HEK293 (cell line): ENCODE results near the gene RNF144A.

ENCODE experiments used
- BCL11A ChIP-seq: fragments of 450-650 bp; formaldehyde crosslinking; IDR thresholded peaks from 2 replicates; pipeline ENCODE4 v1.5.1; 2016; ENCODE audit warnings: low read depth, missing biosample characterization, missing genetic modification characterization
- BCL11B ChIP-seq: fragments of 450-650 bp; formaldehyde crosslinking; IDR thresholded peaks from 2 replicates; pipeline ENCODE4 v1.5.1; 2016; ENCODE audit warnings: low read depth, missing biosample characterization, missing genetic modification characterization
- YY1 ChIP-seq: fragments of 450-650 bp; formaldehyde crosslinking; IDR thresholded peaks from 2 replicates; pipeline ENCODE4 v1.5.1; 2018; ENCODE audit warnings: missing biosample characterization, missing genetic modification characterization
- ZNF155 ChIP-seq: fragments of 450-650 bp; formaldehyde crosslinking; IDR thresholded peaks from 2 replicates; pipeline ENCODE4 v1.5.1; 2016; ENCODE audit warnings: missing biosample characterization, missing genetic modification characterization
- ZNF175 ChIP-seq: fragments of 450-650 bp; formaldehyde crosslinking; IDR thresholded peaks from 2 replicates; pipeline ENCODE4 v1.5.1; 2016; ENCODE audit warnings: missing biosample characterization, missing genetic modification characterization
- ZNF274 ChIP-seq, 2 experiments: fragments of 200-500 bp in 1 of 2; fragments of 450-650 bp in 1 of 2; sonication (Bioruptor generic) in 1 of 2; formaldehyde crosslinking in 1 of 2; IDR thresholded peaks; 2 replicates each; pipeline versions ENCODE4 v1.5.1 to v1.6.1; 2014 to 2016; ENCODE audit warnings: borderline replicate concordance in 1 of 2, inconsistent platforms in 1 of 2, low read length in 1 of 2, missing biosample characterization in 1 of 2, missing genetic modification characterization in 1 of 2
- ZNF600 ChIP-seq: fragments of 450-650 bp; formaldehyde crosslinking; IDR thresholded peaks from 2 replicates; pipeline ENCODE4 v1.5.1; 2016; ENCODE audit warnings: missing biosample characterization, missing genetic modification characterization
- ZNF792 ChIP-seq: fragments of 450-650 bp; formaldehyde crosslinking; IDR thresholded peaks from 2 replicates; pipeline ENCODE4 v1.5.1; 2016; ENCODE audit warnings: missing biosample characterization, missing genetic modification characterization
- ZSCAN30 ChIP-seq: fragments of 450-650 bp; IDR thresholded peaks from 2 replicates; pipeline ENCODE4 v1.5.1; 2018; ENCODE audit warnings: missing biosample characterization, mild to moderate bottlenecking, missing genetic modification characterization, moderate library complexity
- TF ChIP-seq, protein P1 (sequence below): fragments of 450-650 bp; formaldehyde crosslinking; IDR thresholded peaks from 2 replicates; pipeline ENCODE4 v1.5.1; 2016; ENCODE audit warnings: missing biosample characterization, missing genetic modification characterization
- TF ChIP-seq, protein P2 (sequence below): fragments of 450-650 bp; formaldehyde crosslinking; IDR thresholded peaks from 2 replicates; pipeline ENCODE4 v1.5.1; 2016; ENCODE audit warnings: missing biosample characterization, missing genetic modification characterization, borderline replicate concordance
- TF ChIP-seq, protein P3 (sequence below): fragments of 450-650 bp; formaldehyde crosslinking; IDR thresholded peaks from 2 replicates; pipeline ENCODE4 v1.5.1; 2016; ENCODE audit warnings: missing biosample characterization, missing genetic modification characterization

DNA sequence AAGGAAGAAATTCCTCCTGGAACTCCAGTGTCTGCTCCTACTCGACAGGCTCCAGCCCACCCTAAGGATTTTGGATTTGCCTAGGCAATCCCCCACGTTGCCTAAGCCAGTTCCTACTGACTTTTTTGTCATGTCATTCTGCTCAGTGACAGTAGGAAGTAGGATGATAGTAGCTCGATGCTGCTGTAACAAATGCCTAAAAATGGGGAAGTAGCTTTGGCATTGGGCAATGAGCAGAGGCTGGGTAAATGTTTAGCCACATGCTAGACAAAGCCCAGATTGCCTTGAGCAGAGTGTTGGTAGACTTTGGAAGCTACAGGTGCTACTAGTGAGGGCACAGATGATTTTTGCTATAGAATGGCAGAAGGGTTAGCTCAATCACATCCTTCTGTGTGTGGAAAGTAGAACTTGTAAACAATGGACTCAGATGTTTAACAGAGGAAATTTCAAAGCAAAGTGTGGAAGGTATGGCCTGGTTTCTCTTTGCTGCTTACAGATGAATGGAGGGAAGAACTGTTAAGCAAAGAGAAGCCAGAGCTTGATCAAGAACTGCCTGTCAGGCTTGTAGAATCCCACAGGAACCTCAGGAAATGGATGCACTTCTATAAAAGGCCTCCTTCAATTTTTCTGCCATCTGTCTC is 154.8 kb downstream of the RNF144A start:
- no peak for TF ChIP-seq BCL11B
- no peak for TF ChIP-seq ZSCAN30
- TF ChIP-seq, protein P1, sequence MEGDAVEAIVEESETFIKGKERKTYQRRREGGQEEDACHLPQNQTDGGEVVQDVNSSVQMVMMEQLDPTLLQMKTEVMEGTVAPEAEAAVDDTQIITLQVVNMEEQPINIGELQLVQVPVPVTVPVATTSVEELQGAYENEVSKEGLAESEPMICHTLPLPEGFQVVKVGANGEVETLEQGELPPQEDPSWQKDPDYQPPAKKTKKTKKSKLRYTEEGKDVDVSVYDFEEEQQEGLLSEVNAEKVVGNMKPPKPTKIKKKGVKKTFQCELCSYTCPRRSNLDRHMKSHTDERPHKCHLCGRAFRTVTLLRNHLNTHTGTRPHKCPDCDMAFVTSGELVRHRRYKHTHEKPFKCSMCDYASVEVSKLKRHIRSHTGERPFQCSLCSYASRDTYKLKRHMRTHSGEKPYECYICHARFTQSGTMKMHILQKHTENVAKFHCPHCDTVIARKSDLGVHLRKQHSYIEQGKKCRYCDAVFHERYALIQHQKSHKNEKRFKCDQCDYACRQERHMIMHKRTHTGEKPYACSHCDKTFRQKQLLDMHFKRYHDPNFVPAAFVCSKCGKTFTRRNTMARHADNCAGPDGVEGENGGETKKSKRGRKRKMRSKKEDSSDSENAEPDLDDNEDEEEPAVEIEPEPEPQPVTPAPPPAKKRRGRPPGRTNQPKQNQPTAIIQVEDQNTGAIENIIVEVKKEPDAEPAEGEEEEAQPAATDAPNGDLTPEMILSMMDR (tag by site-specific recombination), result no peak
- no peak for TF ChIP-seq ZNF155 (tag by site-specific recombination)
- no peak for TF ChIP-seq ZNF792 (tag by site-specific recombination)
- no peak for TF ChIP-seq ZNF274 (IDR thresholded peaks at IDR 0.05; ENCODE audit: low read length)
- no peak for TF ChIP-seq ZNF274 (tag by site-specific recombination; IDR thresholded peaks at IDR 0.05; ENCODE audit: borderline replicate concordance)
- no peak for TF ChIP-seq ZNF600 (tag by site-specific recombination)
- TF ChIP-seq, protein P2, sequence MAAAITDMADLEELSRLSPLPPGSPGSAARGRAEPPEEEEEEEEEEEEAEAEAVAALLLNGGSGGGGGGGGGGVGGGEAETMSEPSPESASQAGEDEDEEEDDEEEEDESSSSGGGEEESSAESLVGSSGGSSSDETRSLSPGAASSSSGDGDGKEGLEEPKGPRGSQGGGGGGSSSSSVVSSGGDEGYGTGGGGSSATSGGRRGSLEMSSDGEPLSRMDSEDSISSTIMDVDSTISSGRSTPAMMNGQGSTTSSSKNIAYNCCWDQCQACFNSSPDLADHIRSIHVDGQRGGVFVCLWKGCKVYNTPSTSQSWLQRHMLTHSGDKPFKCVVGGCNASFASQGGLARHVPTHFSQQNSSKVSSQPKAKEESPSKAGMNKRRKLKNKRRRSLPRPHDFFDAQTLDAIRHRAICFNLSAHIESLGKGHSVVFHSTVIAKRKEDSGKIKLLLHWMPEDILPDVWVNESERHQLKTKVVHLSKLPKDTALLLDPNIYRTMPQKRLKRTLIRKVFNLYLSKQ (tag by site-specific recombination), result no peak
- TF ChIP-seq BCL11A (tag by site-specific recombination), result no peak
- TF ChIP-seq, protein P3, sequence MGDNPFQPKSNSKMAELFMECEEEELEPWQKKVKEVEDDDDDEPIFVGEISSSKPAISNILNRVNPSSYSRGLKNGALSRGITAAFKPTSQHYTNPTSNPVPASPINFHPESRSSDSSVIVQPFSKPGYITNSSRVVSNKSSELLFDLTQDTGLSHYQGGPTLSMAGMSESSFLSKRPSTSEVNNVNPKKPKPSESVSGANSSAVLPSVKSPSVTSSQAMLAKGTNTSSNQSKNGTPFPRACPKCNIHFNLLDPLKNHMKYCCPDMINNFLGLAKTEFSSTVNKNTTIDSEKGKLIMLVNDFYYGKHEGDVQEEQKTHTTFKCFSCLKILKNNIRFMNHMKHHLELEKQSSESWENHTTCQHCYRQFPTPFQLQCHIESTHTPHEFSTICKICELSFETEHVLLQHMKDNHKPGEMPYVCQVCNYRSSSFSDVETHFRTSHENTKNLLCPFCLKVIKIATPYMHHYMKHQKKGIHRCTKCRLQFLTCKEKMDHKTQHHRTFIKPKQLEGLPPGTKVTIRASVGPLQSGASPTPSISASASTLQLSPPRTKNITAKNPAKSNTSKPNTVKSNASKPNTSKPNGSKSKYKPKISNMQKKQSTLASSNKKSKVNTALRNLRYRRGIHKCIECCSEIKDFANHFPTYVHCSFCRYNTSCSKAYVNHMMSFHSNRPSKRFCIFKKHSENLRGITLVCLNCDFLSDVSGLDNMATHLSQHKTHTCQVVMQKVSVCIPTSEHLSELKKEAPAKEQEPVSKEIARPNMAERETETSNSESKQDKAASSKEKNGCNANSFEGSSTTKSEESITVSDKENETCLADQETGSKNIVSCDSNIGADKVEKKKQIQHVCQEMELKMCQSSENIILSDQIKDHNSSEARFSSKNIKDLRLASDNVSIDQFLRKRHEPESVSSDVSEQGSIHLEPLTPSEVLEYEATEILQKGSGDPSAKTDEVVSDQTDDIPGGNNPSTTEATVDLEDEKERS (tag by site-specific recombination), result no peak
- TF ChIP-seq YY1 (tag by site-specific recombination), result no peak
- TF ChIP-seq ZNF175, result no peak
